ENCODE data around the gene EWSR1. TPM values are rescaled to one million over a fixed set of nuclear protein-coding genes. Genes with fewer than 3 reads are reported as not detected.

Gene EWSR1
- total RNA-seq, 2 experiments from 2014 or later, result 321 to 329 TPM

DNA sequence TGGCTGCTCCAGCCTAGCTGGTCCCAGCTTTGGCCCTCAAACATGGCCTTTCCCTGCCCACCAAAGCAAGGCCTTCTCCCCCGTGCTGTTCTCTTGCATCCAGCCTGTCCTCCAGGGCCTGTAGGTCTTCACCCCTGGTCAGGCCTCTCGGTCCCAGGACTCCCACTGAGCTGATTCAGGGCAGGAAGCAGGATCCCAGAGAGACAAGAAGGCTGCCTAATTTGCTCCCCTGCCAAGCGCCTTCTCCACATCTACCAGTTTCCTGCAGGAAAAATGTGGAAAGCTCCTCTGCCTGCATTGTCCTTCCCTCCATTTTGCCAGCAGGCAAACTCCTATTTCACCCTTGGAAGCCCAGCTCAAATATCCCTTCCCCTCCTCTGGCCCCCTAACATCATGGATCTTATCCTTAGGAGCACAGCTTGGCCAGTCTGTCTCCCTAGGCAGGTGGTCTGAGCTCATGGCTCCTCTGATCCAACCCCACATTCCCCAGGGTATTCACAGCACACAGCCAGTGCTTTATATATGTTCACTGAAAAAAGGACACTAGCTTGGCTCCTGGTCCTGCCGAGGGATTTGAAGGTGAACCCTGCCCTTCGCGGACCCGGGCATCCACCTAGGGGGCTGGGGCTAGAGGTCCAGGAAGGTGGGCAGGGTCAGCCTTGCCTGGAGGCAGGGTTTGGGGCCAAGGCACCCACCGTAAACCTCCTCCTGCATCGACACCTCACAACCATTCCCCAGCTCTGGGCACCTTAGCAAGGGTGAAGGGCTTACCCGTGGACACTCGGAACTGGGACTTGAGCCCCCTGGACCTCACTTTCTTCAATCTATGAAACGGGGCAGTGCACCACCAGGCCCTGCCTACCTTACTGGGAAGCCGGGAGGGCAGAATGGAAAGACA lies 1.3 kb upstream of the EWSR1 start:
- CTCF ChIA-PET, result interaction anchor here (0.8 to 1.3 kb wide), 2 partner anchors 10 to 46 kb away, joined by 3 read pairs; no protein-coding TSS in a partner anchor
- POLR2A ChIA-PET, result interaction anchor here (0.6 kb wide), 1 partner anchor 157 kb away, joined by 9 read pairs; no protein-coding TSS in a partner anchor

DNA sequence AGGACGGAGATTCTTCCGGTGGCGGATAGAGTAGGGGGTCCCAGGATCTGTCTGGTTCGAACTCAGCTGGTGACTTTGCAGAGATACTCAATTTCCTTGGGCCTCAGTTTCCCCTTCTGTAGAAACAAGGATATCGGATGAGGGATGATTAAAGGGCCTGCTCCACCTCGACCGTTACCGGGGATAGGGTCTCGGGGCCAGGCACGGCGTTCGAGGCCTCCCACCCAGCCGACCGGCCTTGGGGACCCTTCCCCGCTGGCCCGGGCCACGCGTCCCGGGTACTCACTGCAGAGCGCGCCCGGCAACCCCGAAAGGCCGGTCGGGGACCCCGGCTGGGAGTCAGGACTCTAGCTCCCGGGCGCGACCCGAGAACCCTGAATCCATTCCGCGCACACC lies 608 bp upstream of the EWSR1 start:
- CTCF ChIA-PET, result interaction anchor here (0.8 to 1.3 kb wide), 2 partner anchors 9 to 45 kb away, joined by 3 read pairs; no protein-coding TSS in a partner anchor
- POLR2A ChIA-PET, result interaction anchor here (0.6 kb wide), 1 partner anchor 157 kb away, joined by 9 read pairs; no protein-coding TSS in a partner anchor

DNA sequence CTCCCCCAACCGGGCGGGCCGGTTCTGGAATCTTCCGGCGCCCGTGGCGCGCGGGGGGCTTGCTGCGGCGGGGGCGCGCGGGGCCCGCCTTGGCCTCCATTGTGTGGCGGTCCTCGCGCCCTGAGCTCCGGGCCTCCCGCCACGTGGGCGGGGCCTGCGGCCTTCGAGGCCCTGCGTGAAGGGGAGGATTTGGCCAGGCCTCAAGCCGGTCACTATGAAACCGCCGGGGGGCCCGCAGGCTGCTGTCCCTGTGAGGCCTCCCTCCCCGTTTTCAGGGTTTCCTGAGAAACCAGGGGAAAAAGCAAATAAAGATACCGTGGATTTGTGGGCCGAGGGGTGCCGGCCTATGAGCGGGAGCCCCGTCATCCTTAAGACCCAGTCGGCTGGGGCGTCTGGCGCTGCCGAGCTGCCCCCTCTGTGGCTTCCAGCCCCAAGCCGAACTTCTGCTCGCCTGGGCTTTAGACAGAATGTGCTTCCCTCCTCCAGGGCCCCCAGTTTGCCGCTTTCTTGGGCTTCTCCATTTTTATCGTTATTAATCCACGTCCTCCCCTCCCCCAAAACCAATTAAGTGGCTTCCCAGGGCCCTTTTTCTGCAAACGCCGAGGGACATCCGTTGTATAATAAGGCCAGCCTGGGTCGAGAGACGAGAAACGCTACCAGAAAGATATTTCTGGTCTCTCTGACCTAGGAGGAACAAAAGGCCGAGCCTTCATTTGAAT lies 602 bp downstream of the EWSR1 start:
- CTCF ChIA-PET, result interaction anchor here (0.5 kb wide), 1 partner anchor 464 kb away, joined by 6 read pairs; no protein-coding TSS in a partner anchor
- POLR2A ChIA-PET, result no interaction called here

DNA sequence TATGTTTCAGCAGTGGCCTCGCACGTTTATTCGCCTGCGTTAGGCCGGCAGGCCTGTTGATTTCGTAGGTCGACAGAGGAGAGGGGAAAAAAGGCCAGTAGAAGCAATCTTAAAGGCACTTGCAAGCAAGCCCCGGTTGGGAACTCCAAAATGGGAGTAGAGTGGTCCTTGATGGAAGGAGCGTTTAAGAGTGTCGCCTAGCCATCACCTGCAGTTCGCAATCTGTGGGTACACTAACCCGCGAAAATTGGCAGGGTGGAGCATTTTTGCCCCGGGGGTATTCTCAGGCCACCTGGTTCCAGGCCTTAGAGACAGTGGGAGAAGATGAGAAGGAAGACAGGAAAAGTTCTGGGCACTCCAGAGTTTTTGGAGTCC lies 1.1 kb downstream of the EWSR1 start:
- CTCF ChIA-PET, result no interaction called here
- POLR2A ChIA-PET, result no interaction called here

DNA sequence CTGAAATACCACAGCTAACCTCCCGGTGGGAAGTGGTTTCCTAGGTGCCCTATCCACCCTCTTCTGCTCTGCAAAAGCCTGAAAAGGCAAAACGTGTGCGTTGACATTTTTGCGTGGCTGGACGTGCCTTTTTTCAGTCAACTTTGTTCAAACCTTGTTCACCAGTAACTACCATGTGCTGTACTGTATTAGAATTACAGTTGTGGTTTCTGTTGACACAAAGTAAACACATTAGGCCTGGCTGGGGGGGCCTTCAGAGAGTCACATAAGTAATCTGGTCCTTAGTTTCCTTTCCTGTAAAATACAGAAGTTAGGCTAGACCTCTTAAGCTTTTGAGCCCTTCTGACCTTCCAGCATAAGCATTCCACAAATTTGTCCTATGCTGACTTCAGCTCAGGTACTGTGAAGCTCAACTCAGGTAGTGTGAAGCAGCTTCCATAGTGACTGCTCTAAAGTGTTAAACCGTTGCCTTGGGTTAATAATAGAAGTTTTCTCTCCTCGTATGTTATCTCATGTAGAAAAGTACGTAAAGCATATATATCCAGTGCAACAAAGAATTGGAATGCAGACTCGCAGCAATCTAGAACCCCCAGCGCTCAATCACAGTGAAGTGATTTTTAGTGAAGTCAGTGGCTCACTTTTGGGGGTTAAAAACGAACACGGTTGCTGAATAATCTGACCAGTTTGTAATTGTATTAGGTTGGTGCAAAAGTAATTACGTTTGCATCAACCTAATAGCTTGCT lies 1.8 kb downstream of the EWSR1 start:
- CTCF ChIA-PET, result interaction anchor here (0.6 to 0.9 kb wide), 2 partner anchors 24 to 107 kb away, joined by 3 to 4 read pairs; no protein-coding TSS in a partner anchor

DNA sequence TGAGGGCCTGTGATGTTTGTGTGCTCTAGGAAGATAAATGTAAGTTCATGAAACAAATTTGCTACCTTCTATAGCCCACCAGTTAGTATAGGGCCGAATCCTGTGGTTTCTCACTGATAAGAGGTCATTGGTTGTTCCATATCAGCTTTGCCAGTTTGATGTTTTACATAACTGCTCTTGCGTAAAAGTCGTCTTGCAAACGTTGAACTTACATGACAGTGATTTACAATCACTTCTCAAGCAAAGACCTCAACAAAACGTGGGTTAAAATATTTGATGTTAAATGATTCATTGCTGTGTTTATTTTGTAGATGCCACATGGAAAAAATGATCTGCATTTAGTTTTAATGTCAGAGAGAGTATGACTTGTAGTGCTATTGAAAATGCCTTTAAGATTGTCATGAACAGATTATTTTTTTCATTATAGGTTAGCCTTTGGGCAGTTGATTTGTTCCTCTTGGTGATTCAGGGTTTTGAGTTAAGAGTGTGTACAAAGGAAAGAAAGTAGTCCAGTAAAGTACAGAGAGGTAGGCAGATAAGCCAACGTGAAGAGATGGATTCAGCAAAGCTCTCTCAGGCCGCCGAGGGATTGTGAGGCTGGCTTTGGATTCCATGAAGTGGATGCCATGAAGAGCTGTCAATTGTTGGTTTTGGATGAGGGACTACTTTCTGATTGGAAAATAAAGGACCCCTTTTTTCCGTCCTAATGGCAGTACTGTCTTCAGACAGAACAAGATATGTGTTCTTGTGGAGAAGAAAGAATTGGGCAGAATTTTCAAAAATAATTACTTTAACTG lies 2.6 kb downstream of the EWSR1 start:
- ChIA-PET POLR2A (interaction anchor here (0.9 to 1.5 kb wide), 2 partner anchors 12 to 33 kb away, joined by 3 read pairs; no protein-coding TSS in a partner anchor), CTCF (interaction anchor here (0.6 to 0.9 kb wide), 3 partner anchors 23 to 231 kb away, joined by 3 to 4 read pairs (median 4); no protein-coding TSS in a partner anchor)

More for the DNA sequence above, 1.8 kb downstream of the EWSR1 start:
- POLR2A ChIA-PET, result interaction anchor here (0.5 to 0.9 kb wide), 2 partner anchors 13 to 472 kb away, joined by 3 to 8 read pairs; no protein-coding TSS in a partner anchor

DNA sequence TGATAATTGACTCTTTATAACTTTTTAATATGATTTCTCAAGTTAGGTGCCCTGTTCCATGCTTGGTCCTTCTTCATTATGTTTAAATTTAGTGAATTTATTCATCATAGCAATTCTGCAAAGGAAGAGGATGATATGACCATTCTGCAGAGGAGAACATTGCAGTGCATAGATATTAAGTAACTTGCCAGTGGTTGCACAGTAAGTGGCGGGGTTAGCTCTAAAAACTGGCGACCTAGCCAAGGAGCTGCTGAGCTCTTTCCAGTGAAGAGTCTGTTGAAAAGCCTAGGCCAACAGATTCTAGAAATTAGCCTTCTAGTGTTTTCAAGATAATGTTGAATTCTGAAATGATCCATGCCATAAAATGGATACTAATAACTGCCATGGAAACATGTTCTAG lies 4.6 kb downstream of the EWSR1 start:
- CTCF ChIA-PET, result interaction anchor here (0.8 to 1.3 kb wide), 2 partner anchors 14 to 25 kb away, joined by 3 to 5 read pairs; no protein-coding TSS in a partner anchor
- POLR2A ChIA-PET, result no interaction called here

DNA sequence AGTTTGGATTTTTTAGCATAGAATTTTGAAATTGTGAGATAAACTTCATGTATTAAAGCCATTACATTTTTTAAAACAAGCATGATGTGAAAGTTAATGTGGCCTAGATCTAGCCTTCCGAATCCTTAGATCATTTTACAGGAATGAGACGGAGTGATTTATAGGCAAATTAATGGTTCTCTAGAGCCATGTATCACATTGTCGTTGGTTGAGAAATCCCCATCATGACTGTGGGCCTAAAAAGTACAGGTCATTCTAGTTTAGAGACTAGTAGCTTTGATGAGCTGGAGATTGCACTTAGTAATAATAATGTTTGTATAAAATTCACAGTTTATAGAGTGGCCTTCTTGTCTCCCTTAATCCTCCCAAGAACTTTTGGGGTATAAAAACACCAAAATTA lies 7.1 kb downstream of the EWSR1 start:
- ChIA-PET POLR2A (no interaction called here), CTCF (no interaction called here)

DNA sequence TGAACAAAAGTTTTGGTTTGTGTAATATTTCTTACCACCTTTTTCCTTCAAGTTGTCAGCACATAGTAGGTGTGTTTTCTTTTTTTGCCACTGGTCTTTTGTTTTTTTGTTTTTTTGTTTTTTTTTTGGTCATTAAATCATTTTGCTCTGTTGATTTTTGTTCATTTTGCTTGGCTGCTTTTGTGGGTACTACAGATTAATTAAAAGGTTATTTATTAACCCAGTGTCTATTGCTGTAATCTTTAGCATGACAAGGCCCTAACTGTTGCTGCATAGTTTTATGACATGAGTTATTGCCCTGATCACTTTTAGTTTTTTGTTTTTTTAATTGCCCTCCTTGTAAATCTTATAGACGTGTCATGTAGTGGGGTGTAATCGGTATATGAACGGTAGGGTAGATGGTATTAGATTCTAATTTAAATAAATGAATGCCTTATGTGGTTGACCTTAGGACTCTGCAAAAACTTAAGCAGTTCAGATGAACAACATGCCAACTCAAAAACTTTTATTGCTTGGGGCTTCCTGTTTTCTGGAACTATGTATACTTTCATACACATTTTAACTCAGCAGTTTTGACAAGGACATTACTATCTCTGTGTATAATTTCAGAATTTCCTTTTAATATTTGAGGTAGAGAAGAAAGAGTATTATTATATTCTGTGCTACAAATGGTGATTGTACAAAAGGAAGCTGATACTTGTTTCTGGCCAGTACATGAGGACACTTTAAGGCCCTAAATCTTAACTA lies 7.9 kb downstream of the EWSR1 start:
- ChIA-PET CTCF (interaction anchor here (1.3 kb wide), 1 partner anchor 9 kb away, joined by 3 read pairs; the partner anchor contains the start of genes EWSR1 and RHBDD3), POLR2A (interaction anchor here (0.8 kb wide), 1 partner anchor 9 kb away, joined by 3 read pairs; no protein-coding TSS in a partner anchor)

DNA sequence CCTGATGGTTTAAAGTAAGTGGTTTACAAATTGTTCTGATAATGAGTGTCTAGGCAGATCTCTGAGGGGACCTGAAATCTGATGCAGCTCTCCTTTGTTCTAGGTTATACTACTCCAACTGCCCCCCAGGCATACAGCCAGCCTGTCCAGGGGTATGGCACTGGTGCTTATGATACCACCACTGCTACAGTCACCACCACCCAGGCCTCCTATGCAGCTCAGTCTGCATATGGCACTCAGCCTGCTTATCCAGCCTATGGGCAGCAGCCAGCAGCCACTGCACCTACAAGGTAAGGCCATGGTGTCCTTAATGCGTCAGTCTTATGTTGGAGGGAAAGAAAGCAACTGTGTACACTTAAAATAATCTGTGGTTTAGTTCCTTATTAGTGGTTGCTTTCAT lies 9.9 kb downstream of the EWSR1 start:
- ChIA-PET CTCF (no interaction called here), POLR2A (interaction anchor here (0.7 kb wide), 1 partner anchor 31 kb away, joined by 3 read pairs; no protein-coding TSS in a partner anchor)

DNA sequence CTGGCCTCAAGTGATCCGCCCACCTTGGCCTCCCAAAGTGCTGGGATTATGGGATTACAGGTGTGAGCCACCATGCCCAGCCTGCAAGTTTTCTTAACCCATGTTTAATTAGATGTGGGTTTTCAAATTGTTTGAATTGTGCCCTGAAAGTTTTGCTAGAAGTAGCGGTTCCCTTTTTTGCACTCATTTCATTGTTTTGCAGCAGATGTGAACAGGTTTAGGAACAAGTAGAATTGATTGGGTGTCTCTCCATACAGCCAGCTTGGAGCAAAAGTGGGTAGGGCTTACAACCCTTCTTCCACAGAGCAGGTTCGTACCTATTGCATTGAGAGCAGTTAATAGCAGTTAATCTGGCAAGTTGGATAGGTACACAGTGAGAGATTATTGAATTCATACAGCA lies 16.1 kb downstream of the EWSR1 start:
- CTCF ChIA-PET, result interaction anchor here (1.0 kb wide), 1 partner anchor 11 kb away, joined by 3 read pairs; no protein-coding TSS in a partner anchor
- POLR2A ChIA-PET, result interaction anchor here (1.1 kb wide), 1 partner anchor 8 kb away, joined by 3 read pairs; no protein-coding TSS in a partner anchor

DNA sequence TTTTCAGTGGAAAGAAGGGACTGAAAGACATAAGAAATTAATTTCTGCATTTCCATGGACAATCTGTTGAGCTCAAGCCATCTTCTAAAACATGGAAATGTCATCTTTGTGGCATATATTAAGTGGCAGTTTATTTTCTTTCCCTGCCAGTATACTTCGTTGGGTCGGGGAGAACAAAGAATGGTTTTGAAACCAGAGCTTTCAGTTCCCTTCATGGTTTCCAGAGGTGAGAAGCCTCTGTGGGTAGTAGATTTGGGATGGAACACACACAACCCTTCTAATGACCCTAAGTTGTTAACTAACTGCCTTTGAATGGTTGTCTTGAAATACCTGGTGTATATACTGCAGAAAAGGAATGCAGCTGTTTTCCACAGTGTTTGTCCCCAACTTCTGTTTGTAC lies 20.8 kb downstream of the EWSR1 start:
- POLR2A ChIA-PET, result no interaction called here
- CTCF ChIA-PET, result no interaction called here

DNA sequence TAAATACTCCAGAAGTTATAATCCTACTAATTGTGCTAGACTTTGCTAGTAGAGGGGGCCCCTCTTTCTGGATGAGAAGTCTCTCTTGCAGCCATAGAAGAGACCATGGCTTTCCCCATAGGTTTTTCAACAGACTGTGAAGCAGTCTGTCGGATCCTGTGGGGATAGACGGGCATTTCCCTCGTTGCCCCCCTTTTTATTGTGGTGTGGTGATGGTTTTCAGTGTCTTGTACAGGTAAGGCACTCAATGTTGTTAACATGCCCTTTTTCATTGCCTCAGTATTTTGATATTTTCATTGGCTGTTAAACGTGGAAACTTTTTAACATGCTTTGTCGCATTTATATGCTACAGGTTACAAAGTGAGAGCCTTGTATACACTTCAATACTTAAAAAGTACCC lies 22.0 kb downstream of the EWSR1 start:
- CTCF ChIA-PET, result no interaction called here
- POLR2A ChIA-PET, result no interaction called here

DNA sequence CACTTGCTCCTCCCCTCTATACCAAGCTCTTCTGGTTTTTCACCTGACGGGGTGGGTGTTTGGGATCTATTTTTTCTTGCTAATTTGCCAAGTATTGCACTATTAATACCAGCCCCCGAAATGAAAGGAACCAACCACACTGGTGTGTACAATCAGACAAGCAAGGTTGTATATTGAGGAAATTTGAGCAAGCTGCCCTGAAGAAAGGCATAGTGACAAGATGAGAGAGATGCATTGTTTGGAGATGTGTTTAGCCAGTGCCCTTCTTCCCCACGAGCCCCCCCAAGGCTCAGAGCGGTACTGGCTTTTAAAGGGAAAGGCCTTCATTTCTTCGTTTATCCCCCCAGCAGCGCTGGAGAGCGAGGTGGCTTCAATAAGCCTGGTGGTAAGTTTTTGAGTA lies 23.1 kb downstream of the EWSR1 start:
- ChIA-PET POLR2A (no interaction called here), CTCF (no interaction called here)

DNA sequence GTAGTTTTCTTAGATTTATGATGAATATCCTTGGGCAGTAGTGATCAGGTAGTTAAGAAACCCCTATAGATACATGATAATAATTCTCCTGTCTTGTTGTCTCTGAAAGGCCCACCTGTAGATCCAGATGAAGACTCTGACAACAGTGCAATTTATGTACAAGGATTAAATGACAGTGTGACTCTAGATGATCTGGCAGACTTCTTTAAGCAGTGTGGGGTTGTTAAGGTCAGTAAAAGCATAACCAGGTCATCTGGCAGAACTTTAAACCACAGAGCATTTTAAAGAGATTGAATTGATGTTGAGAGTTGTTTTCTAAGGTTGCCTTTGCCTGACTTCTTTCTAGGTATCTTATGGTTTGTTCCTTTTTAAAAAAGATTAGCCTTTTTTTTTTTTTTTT lies 24.3 kb downstream of the EWSR1 start:
- ChIA-PET CTCF (no interaction called here), POLR2A (no interaction called here)

DNA sequence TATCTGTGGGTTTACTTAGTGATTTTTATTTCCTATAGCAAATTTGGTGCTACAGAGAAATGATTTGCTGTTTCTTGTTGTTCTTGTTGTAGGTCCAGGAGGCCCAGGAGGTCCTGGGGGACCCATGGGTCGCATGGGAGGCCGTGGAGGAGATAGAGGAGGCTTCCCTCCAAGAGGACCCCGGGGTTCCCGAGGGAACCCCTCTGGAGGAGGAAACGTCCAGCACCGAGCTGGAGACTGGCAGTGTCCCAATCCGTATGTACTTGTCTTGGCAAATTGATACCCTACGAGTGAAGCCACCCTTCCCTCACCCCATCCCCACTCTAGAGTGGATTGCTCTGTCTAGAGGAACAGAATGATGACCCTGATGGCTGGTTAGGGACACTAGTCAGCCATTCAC lies 30.6 kb downstream of the EWSR1 start:
- CTCF ChIA-PET, result interaction anchor here (1.5 kb wide), 1 partner anchor 14 kb away, joined by 3 read pairs; no protein-coding TSS in a partner anchor
- POLR2A ChIA-PET, result no interaction called here

DNA sequence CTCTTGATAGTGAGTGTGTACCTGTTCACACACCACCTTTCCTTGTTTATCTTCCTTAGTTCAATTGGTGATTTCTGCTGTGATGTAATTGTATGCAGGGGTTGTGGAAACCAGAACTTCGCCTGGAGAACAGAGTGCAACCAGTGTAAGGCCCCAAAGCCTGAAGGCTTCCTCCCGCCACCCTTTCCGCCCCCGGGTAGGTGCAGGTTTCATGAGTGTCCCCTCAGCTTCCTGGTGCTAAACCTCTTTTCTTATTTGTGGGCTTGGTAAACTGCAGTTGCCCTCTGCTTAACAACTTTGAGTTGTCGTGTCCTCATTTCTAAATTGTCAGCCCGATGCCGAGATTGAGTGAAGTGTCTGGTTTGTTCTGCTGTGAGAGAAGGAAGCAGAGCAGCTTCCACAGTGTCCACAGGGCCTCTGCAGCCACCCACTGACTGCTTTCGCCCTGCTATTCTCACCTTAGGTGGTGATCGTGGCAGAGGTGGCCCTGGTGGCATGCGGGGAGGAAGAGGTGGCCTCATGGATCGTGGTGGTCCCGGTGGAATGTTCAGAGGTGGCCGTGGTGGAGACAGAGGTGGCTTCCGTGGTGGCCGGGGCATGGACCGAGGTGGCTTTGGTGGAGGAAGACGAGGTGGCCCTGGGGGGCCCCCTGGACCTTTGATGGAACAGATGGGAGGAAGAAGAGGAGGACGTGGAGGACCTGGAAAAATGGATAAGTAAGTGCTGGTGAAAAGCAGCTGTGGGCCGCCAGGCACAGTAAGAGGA lies 31.2 kb downstream of the EWSR1 start:
- CTCF ChIA-PET, result interaction anchor here (0.6 to 1.5 kb wide), 2 partner anchors 14 to 19 kb away, joined by 3 read pairs; no protein-coding TSS in a partner anchor
- POLR2A ChIA-PET, result no interaction called here
